Lower lobe of right lung (tissue), 2 donors: ENCODE results near the gene SMTNL2. TPM values are rescaled to one million over a fixed set of nuclear protein-coding genes. Genes with fewer than 3 reads are reported as not detected.
A peak's percentile ranks its signal among the peaks of the same experiment; 100 is the strongest.
"Not testable (repeated sequence)": the region's sequence is repeated elsewhere in the genome, so short reads cannot be mapped to it uniquely, and the experiment has no call there.

Experiments used
- ATAC-seq, 2 donors: fragments of 200-7000 bp; cut with Tn5 transposase; one replicate each; pipeline ENCODE4 v1.9.1; 2020 to 2022; ENCODE audit warnings: mild to moderate bottlenecking in 2 of 2, moderate library complexity in 2 of 2
- DNase-seq: peaks from one replicate; pipeline ENCODE4 v3.0.0-alpha.2; 2020
- H3K27ac ChIP-seq: fragments of 200-600 bp; one replicate; pipeline ENCODE4 v1.8.0; 2022
- H3K27me3 ChIP-seq: fragments of 200-600 bp; one replicate; pipeline ENCODE4 v1.8.0; 2022; ENCODE audit warnings: low read depth
- H3K36me3 ChIP-seq: fragments of 200-600 bp; one replicate; pipeline ENCODE4 v1.8.0; 2022; ENCODE audit warnings: mild to moderate bottlenecking
- H3K4me1 ChIP-seq: fragments of 200-600 bp; one replicate; pipeline ENCODE4 v1.8.0; 2022
- H3K4me3 ChIP-seq: fragments of 200-600 bp; one replicate; pipeline ENCODE4 v1.8.0; 2022; ENCODE audit warnings: mild to moderate bottlenecking
- H3K9me3 ChIP-seq: fragments of 200-600 bp; one replicate; pipeline ENCODE4 v1.8.0; 2022
- intact Hi-C: fragments of 100-400 bp; cut with DNase I; formaldehyde crosslinking; loops from one replicate; pipeline ENCODE4 v1.11.0; 2022
- total RNA-seq: library from RNA; stranded (reverse); fragmentation: NEBNext Ultra II Directional; extraction: Animal tissue kit (Norgen Biotek cat#: 25700); gene quantifications from one replicate; pipeline ENCODE4 v1.2.1, GENCODE V29; 2021
- TF ChIP-seq, protein P1 (sequence below): fragments of 200-600 bp; IDR thresholded peaks from one replicate; pipeline ENCODE4 v1.8.0; 2022; ENCODE audit warnings: antibody characterized with exemption, mild to moderate bottlenecking
- donor health status: DM: no; HTN: yes; CAD: no; lungs with severe emphysema.

Gene SMTNL2
- total RNA-seq, 1 donor from 2014 or later: 6.4 TPM

DNA sequence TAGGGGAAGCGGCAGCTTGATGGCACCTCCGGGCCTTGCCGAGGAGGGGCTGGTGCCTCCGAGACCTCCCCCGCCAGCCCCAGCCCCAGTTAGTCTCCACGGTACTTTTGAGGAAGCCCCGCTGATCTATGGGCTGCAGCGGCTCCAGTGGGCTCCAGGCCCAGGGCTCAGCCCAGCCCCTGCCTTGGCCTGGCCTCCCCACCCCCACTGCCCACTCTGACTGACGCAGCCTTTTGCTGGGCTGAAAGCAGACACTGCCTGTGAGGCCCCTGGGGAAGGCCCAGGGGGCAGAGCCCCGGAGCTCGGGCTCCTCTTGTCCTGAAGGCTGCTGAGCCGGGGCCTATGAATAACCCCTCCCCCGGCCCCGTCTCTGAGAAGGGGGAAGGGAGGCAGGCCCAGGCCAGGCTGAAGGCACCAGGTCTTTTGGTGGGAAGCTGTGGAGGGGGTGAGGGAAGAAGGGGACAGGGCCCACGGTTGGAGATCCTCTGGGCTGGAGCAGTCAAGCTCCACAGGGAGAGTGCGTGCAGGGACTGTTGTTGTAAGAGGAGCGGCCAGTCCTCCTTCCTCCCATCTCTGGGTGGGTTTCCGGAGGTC is 7.5 kb upstream of the SMTNL2 start:
- H3K9me3 ChIP-seq: no peaks in the 10 kb centered on the region
- TF ChIP-seq, protein P1, sequence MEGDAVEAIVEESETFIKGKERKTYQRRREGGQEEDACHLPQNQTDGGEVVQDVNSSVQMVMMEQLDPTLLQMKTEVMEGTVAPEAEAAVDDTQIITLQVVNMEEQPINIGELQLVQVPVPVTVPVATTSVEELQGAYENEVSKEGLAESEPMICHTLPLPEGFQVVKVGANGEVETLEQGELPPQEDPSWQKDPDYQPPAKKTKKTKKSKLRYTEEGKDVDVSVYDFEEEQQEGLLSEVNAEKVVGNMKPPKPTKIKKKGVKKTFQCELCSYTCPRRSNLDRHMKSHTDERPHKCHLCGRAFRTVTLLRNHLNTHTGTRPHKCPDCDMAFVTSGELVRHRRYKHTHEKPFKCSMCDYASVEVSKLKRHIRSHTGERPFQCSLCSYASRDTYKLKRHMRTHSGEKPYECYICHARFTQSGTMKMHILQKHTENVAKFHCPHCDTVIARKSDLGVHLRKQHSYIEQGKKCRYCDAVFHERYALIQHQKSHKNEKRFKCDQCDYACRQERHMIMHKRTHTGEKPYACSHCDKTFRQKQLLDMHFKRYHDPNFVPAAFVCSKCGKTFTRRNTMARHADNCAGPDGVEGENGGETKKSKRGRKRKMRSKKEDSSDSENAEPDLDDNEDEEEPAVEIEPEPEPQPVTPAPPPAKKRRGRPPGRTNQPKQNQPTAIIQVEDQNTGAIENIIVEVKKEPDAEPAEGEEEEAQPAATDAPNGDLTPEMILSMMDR: no peak
- ATAC-seq (peak in 1 of 2 donors; percentile 11), DNase-seq (no peak)
- peaks cover 4% of the 10 kb centered on the region for H3K4me1 ChIP-seq
- H3K27me3 ChIP-seq: peaks cover 6% of the 10 kb centered on the region
- no peak overlapping the region for H3K27ac ChIP-seq
- no peaks in the 10 kb centered on the region for H3K36me3 ChIP-seq
- intact Hi-C loops: no loop called here
- H3K4me3 ChIP-seq: no peak overlapping the region

GRCh38 chr17:4577386-4577993 is 6.8 kb upstream of the SMTNL2 start:
- H3K27ac ChIP-seq: no peak overlapping the region
- peaks cover 12% of the 10 kb centered on the region for H3K27me3 ChIP-seq
- DNase-seq: no peak
- H3K36me3 ChIP-seq: no peaks in the 10 kb centered on the region
- H3K4me3 ChIP-seq: no peak overlapping the region
- no peak for ATAC-seq
- intact Hi-C loops: no loop called here
- peaks cover 4% of the 10 kb centered on the region for H3K4me1 ChIP-seq
- TF ChIP-seq, protein P1: no peak
- no peaks in the 10 kb centered on the region for H3K9me3 ChIP-seq

GRCh38 chr17:4578349-4578748 is 6.0 kb upstream of the SMTNL2 start:
- H3K27ac ChIP-seq, DNase-seq, ATAC-seq, H3K4me1 ChIP-seq, H3K9me3 ChIP-seq, H3K36me3 ChIP-seq, intact Hi-C loops, H3K4me3 ChIP-seq: not testable (repeated sequence)
- H3K27me3 ChIP-seq: peaks cover 21% of the 10 kb centered on the region

GRCh38 chr17:4579678-4580077 is 4.7 kb upstream of the SMTNL2 start:
- Histone ChIP-seq H3K9me3 (no peaks in the 10 kb centered on the region), H3K27me3 (peaks cover 32% of the 10 kb centered on the region), H3K4me1 (peaks cover 8% of the 10 kb centered on the region), H3K4me3 (no peak overlapping the region), H3K27ac (no peak overlapping the region), H3K36me3 (no peaks in the 10 kb centered on the region)
- no peak for DNase-seq
- TF ChIP-seq, protein P1: no peak
- ATAC-seq: no peak
- intact Hi-C loops: no loop called here

GRCh38 chr17:4580291-4580690 is 4.0 kb upstream of the SMTNL2 start:
- H3K36me3 ChIP-seq: no peaks in the 10 kb centered on the region
- DNase-seq (no peak), ATAC-seq (no peak)
- peaks cover 8% of the 10 kb centered on the region for H3K4me1 ChIP-seq
- H3K27ac ChIP-seq: no peak overlapping the region
- no peaks in the 10 kb centered on the region for H3K9me3 ChIP-seq
- TF ChIP-seq, protein P1: no peak
- intact Hi-C loops: no loop called here
- H3K4me3 ChIP-seq: no peak overlapping the region
- H3K27me3 ChIP-seq: peaks cover 38% of the 10 kb centered on the region

- H3K4me3 ChIP-seq: no peak overlapping the region
- H3K27me3 ChIP-seq: peaks cover 46% of the 10 kb centered on the region
- DNase-seq (no peak), ATAC-seq (no peak)
- TF ChIP-seq, protein P1: no peak
- H3K36me3 ChIP-seq: no peaks in the 10 kb centered on the region
- intact Hi-C loops: no loop called here
- no peaks in the 10 kb centered on the region for H3K9me3 ChIP-seq
- no peak overlapping the region for H3K27ac ChIP-seq
- peaks cover 8% of the 10 kb centered on the region for H3K4me1 ChIP-seq
Measured at GRCh38 chr17:4582101-4582501, 2.2 kb upstream of the SMTNL2 start.
